GM23248 (cell line): Measurements from ENCODE around the gene VRK1. TPM values are rescaled to one million over a fixed set of nuclear protein-coding genes. Genes with fewer than 3 reads are reported as not detected.
"Not testable (repeated sequence)": the region's sequence is repeated elsewhere in the genome, so short reads cannot be mapped to it uniquely, and the experiment has no call there.

Experiments used
- DNase-seq: peaks from one replicate; pipeline ENCODE4 v3.0.0-alpha.2; 2015
- H2AFZ ChIP-seq: fragments of 200-600 bp; sonication (generic); 2 replicates; pipeline ENCODE4 v1.6.1; 2016; ENCODE audit warnings: antibody characterized with exemption
- H3F3A ChIP-seq: fragments of 200-600 bp; sonication (generic); 2 replicates; pipeline ENCODE4 v1.6.1; 2016; ENCODE audit warnings: mild to moderate bottlenecking, antibody characterized with exemption, mixed run types; ENCODE audit not compliant: insufficient read depth
- H3K27ac ChIP-seq: fragments of 200-600 bp; sonication (generic); 2 replicates; pipeline ENCODE4 v1.5.1; 2016; ENCODE audit warnings: mild to moderate bottlenecking
- H3K27me3 ChIP-seq: fragments of 200-600 bp; sonication (generic); replicated peaks from 2 replicates; pipeline ENCODE4 v1.6.1; 2016; ENCODE audit warnings: mild to moderate bottlenecking; ENCODE audit not compliant: insufficient read depth
- H3K36me3 ChIP-seq: fragments of 200-600 bp; sonication (generic); 2 replicates; pipeline ENCODE4 v1.6.1; 2016; ENCODE audit warnings: low read depth, mild to moderate bottlenecking
- H3K4me1 ChIP-seq: fragments of 200-600 bp; sonication (generic); 2 replicates; pipeline ENCODE4 v1.6.1; 2016; ENCODE audit warnings: mild to moderate bottlenecking; ENCODE audit not compliant: insufficient read depth
- H3K4me2 ChIP-seq: fragments of 200-600 bp; sonication (generic); one replicate; pipeline ENCODE4 v1.6.1; 2016; ENCODE audit warnings: mild to moderate bottlenecking; ENCODE audit not compliant: unreplicated experiment
- H3K4me3 ChIP-seq: fragments of 200-600 bp; sonication (generic); 2 replicates; pipeline ENCODE4 v1.5.1; 2016; ENCODE audit warnings: mild to moderate bottlenecking
- H3K79me2 ChIP-seq: fragments of 200-600 bp; sonication (generic); 2 replicates; pipeline ENCODE4 v1.6.1; 2016; ENCODE audit warnings: mild to moderate bottlenecking; ENCODE audit not compliant: insufficient read depth
- H3K9ac ChIP-seq: fragments of 200-600 bp; sonication (generic); 2 replicates; pipeline ENCODE4 v1.6.1; 2016; ENCODE audit warnings: mild to moderate bottlenecking
- H3K9me2 ChIP-seq: fragments of 200-600 bp; sonication (generic); 2 replicates; pipeline ENCODE4 v1.6.1; 2016; ENCODE audit warnings: mixed run types, mild to moderate bottlenecking, moderate library complexity; ENCODE audit not compliant: insufficient read depth
- H3K9me3 ChIP-seq: fragments of 200-600 bp; sonication (generic); one replicate; pipeline ENCODE4 v1.6.1; 2017; ENCODE audit warnings: low read depth
- H4K20me1 ChIP-seq: fragments of 200-600 bp; sonication (generic); 2 replicates; pipeline ENCODE4 v1.6.0; 2016; ENCODE audit not compliant: insufficient read depth
- EZH2 ChIP-seq: fragments of 200-600 bp; sonication (generic); IDR thresholded peaks from 2 replicates; pipeline ENCODE4 v1.6.1; 2018; ENCODE audit warnings: antibody characterized with exemption, mild to moderate bottlenecking; ENCODE audit not compliant: insufficient read depth, poor library complexity, severe bottlenecking
- EZH2phosphoT487 ChIP-seq: fragments of 200-600 bp; sonication (generic); IDR thresholded peaks from 2 replicates; pipeline ENCODE4 v1.6.1; 2018; ENCODE audit warnings: antibody characterized with exemption, moderate library complexity, mild to moderate bottlenecking, low read depth; ENCODE audit not compliant: insufficient read depth
- WGBS, 2 experiments: methylation state at CpG; one replicate each; pipeline ENCODE4 v1.1.6; 2015 to 2017; ENCODE audit warnings: low lambda C conversion rate in 2 of 2, low coverage in 1 of 2; ENCODE audit errors: missing lambda C conversion rate in 2 of 2; 5-methylcytosine and 5-hydroxymethylcytosine counted together
- in situ Hi-C: fragments of 300-500 bp; cut with MboI; formaldehyde crosslinking; loops from 2 replicates; pipeline ENCODE4 v1.15.0; 2020
- polyA plus RNA-seq: library from polyadenylated mRNA; unstranded; fragments of >200 nt; fragmentation: Nextera tagmentation; extraction: Ambion mirVana; gene quantifications from 2 replicates; pipeline ENCODE4 v1.2.1, GENCODE V29; 2016
- total RNA-seq: library from RNA; depleted of rRNA; stranded (reverse); fragments of >200 nt; shearing (Covaris generic); gene quantifications from 2 replicates; pipeline ENCODE4 v1.2.3, GENCODE V29; 2014

Gene VRK1
- total and polyA plus RNA-seq, 2 experiments from 2014 or later: 17.3 to 19.1 TPM

GRCh38 chr14:96756745-96757144, 40.4 kb upstream of the VRK1 start:
- Histone ChIP-seq H3K79me2 (no peaks in the 10 kb centered on the region), H3K4me2 (no peak overlapping the region), H2AFZ (no peak overlapping the region), H3K4me3 (no peak overlapping the region), H4K20me1 (no peaks in the 10 kb centered on the region), H3F3A (no peaks in the 10 kb centered on the region), H3K9ac (no peak overlapping the region), H3K27ac (no peak overlapping the region), H3K27me3 (no peaks in the 10 kb centered on the region), H3K36me3 (no peaks in the 10 kb centered on the region), H3K9me3 (no peaks in the 10 kb centered on the region), H3K4me1 (no peaks in the 10 kb centered on the region), H3K9me2 (no peaks in the 10 kb centered on the region)
- 30 to 36% methylated on average over 5 of the region's 5 CpGs for WGBS, 2 experiments
- DNase-seq: no peak
- no peak for TF ChIP-seq EZH2
- TF ChIP-seq EZH2phosphoT487: no peak
- in situ Hi-C loops: no loop called here

GRCh38 chr14:96757456-96757855, 39.7 kb upstream of the VRK1 start:
- Histone ChIP-seq H4K20me1 (no peaks in the 10 kb centered on the region), H3K9me2 (no peaks in the 10 kb centered on the region), H3K4me1 (no peaks in the 10 kb centered on the region), H3K79me2 (no peaks in the 10 kb centered on the region), H3K27ac (no peak overlapping the region), H3K9me3 (no peaks in the 10 kb centered on the region), H3K4me2 (no peak overlapping the region), H3K27me3 (no peaks in the 10 kb centered on the region), H3F3A (no peaks in the 10 kb centered on the region), H3K4me3 (no peak overlapping the region), H3K36me3 (no peaks in the 10 kb centered on the region), H2AFZ (no peak overlapping the region), H3K9ac (no peak overlapping the region)
- TF ChIP-seq EZH2phosphoT487: no peak
- TF ChIP-seq EZH2: no peak
- 59 to 64% methylated on average over 7 of the region's 7 CpGs for WGBS, 2 experiments
- DNase-seq: no peak
- in situ Hi-C loops: no loop called here

- H3K27ac ChIP-seq: no peak overlapping the region
- no peaks in the 10 kb centered on the region for H3K9me2 ChIP-seq
- no peak for DNase-seq
- no peak overlapping the region for H3K9ac ChIP-seq
- no peak overlapping the region for H2AFZ ChIP-seq
- no peak overlapping the region for H3K4me2 ChIP-seq
- H3K27me3 ChIP-seq: no peaks in the 10 kb centered on the region
- H4K20me1 ChIP-seq: no peaks in the 10 kb centered on the region
- H3F3A ChIP-seq: no peaks in the 10 kb centered on the region
- H3K4me3 ChIP-seq: no peak overlapping the region
- no peaks in the 10 kb centered on the region for H3K36me3 ChIP-seq
- TF ChIP-seq EZH2phosphoT487 (no peak), EZH2 (no peak)
- 59 to 66% methylated on average over 6 of the region's 6 CpGs for WGBS, 2 experiments
- H3K4me1 ChIP-seq: no peaks in the 10 kb centered on the region
- H3K79me2 ChIP-seq: no peaks in the 10 kb centered on the region
- in situ Hi-C loops: no loop called here
- no peaks in the 10 kb centered on the region for H3K9me3 ChIP-seq
These were observed 36.1 kb upstream of the VRK1 start for GRCh38 chr14:96761066-96761465.

GRCh38 chr14:96762650-96763049, 34.5 kb upstream of the VRK1 start:
- H3K27ac ChIP-seq: no peak overlapping the region
- H4K20me1 ChIP-seq: no peaks in the 10 kb centered on the region
- H3K9me2 ChIP-seq: no peaks in the 10 kb centered on the region
- H3F3A ChIP-seq: no peaks in the 10 kb centered on the region
- H3K36me3 ChIP-seq: no peaks in the 10 kb centered on the region
- H3K27me3 ChIP-seq: no peaks in the 10 kb centered on the region
- H3K4me2 ChIP-seq: peak overlapping the region; percentile 41
- DNase-seq: peak; percentile 65
- no peaks in the 10 kb centered on the region for H3K9me3 ChIP-seq
- no peak overlapping the region for H3K4me3 ChIP-seq
- H3K79me2 ChIP-seq: no peaks in the 10 kb centered on the region
- peak overlapping the region; percentile 78 for H2AFZ ChIP-seq
- 0 to 6% methylated on average over 3 of the region's 3 CpGs for whole genome bisulfite sequencing, 2 experiments
- no peak overlapping the region for H3K9ac ChIP-seq
- TF ChIP-seq EZH2phosphoT487 (no peak), EZH2 (no peak)
- in situ Hi-C loops: no loop called here
- H3K4me1 ChIP-seq: no peaks in the 10 kb centered on the region

GRCh38 chr14:96764012-96764411, 33.2 kb upstream of the VRK1 start:
- TF ChIP-seq EZH2phosphoT487: no peak
- no peak for TF ChIP-seq EZH2
- Histone ChIP-seq H3K4me2 (no peak overlapping the region), H3K9me2 (no peaks in the 10 kb centered on the region), H2AFZ (no peak overlapping the region), H4K20me1 (no peaks in the 10 kb centered on the region), H3K9me3 (no peaks in the 10 kb centered on the region), H3K36me3 (no peaks in the 10 kb centered on the region), H3K79me2 (no peaks in the 10 kb centered on the region), H3K27ac (no peak overlapping the region), H3K27me3 (no peaks in the 10 kb centered on the region), H3F3A (no peaks in the 10 kb centered on the region), H3K9ac (no peak overlapping the region), H3K4me3 (no peak overlapping the region), H3K4me1 (no peaks in the 10 kb centered on the region)
- in situ Hi-C loops: no loop called here
- 80 to 95% methylated on average over 6 to 7 of the region's 7 CpGs for WGBS, 2 experiments
- DNase-seq: no peak

- H3K4me3 ChIP-seq, H3K4me2 ChIP-seq, H3K27ac ChIP-seq, H3K9me3 ChIP-seq, H3F3A ChIP-seq, H3K27me3 ChIP-seq, DNase-seq, H3K79me2 ChIP-seq, H3K9me2 ChIP-seq, in situ Hi-C loops, H3K36me3 ChIP-seq, H3K4me1 ChIP-seq, H4K20me1 ChIP-seq, H2AFZ ChIP-seq, H3K9ac ChIP-seq: not testable (repeated sequence)
- 73% methylated on average over 1 of the region's 1 CpG; no CpG with 5 or more reads in 1 of the 2 experiments for WGBS, 2 experiments
These were observed 32.0 kb upstream of the VRK1 start for GRCh38 chr14:96765205-96765604.
